Neural cell (in vitro differentiated cells): Measurements from ENCODE around the gene COPS7A. TPM values are rescaled to one million over a fixed set of nuclear protein-coding genes. Genes with fewer than 3 reads are reported as not detected.

Source experiments
- H2AFZ ChIP-seq: fragments of 200-600, 300-800 bp; sonication (generic), shearing (Covaris generic); 2 replicates; pipeline ENCODE4 v1.6.0; 2014; ENCODE audit warnings: low read depth, mild to moderate bottlenecking, antibody characterized with exemption, low read length, moderate library complexity
- H3F3A ChIP-seq: fragments of 200-600 bp; shearing (Covaris generic); 2 replicates; pipeline ENCODE4 v1.6.1; 2016; ENCODE audit warnings: mild to moderate bottlenecking, moderate library complexity, mixed read lengths, antibody characterized with exemption, low read length; ENCODE audit not compliant: insufficient read depth, poor library complexity, severe bottlenecking
- H3K27ac ChIP-seq: fragments of 200-600, 300-800 bp; sonication (generic), shearing (Covaris generic); 2 replicates; pipeline ENCODE4 v1.5.1; 2014; ENCODE audit warnings: mild to moderate bottlenecking, low read length, moderate library complexity
- H3K27me3 ChIP-seq: fragments of 300-800, 200-600 bp; sonication (generic), shearing (Covaris generic); 2 replicates; pipeline ENCODE4 v1.6.0; 2014; ENCODE audit warnings: mild to moderate bottlenecking, low read depth, low read length, moderate library complexity; ENCODE audit not compliant: insufficient read depth
- H3K36me3 ChIP-seq: fragments of 300-800, 200-600 bp; sonication (generic), shearing (Covaris generic); 2 replicates; pipeline ENCODE4 v1.5.1; 2014; ENCODE audit warnings: mild to moderate bottlenecking, antibody characterized with exemption, low read length, moderate library complexity; ENCODE audit not compliant: insufficient read depth
- H3K4me2 ChIP-seq: fragments of 300-800, 200-600 bp; sonication (generic), shearing (Covaris generic); 2 replicates; pipeline ENCODE4 v1.6.0; 2014; ENCODE audit warnings: mild to moderate bottlenecking, low read length
- H3K4me3 ChIP-seq: fragments of 300-800, 200-600 bp; sonication (generic), shearing (Covaris generic); 2 replicates; pipeline ENCODE4 v1.5.1; 2014; ENCODE audit warnings: mild to moderate bottlenecking, low read length, moderate library complexity
- H3K79me2 ChIP-seq: fragments of 200-600 bp; shearing (Covaris generic); replicated peaks from 2 replicates; pipeline ENCODE4 v1.6.0; 2014; ENCODE audit warnings: mild to moderate bottlenecking, low read length, moderate library complexity; ENCODE audit not compliant: insufficient read depth
- H3K9ac ChIP-seq: fragments of 300-800, 200-600 bp; sonication (generic), shearing (Covaris generic); 2 replicates; pipeline ENCODE4 v1.6.1; 2016; ENCODE audit warnings: mild to moderate bottlenecking, low read length, mixed read lengths
- H3K9me2 ChIP-seq: fragments of 200-600 bp; shearing (Covaris generic); 2 replicates; pipeline ENCODE4 v1.6.1; 2016; ENCODE audit warnings: mild to moderate bottlenecking, low read length, mixed read lengths; ENCODE audit not compliant: insufficient read depth
- H3K9me3 ChIP-seq: fragments of 200-600, 300-800 bp; sonication (generic), shearing (Covaris generic); 2 replicates; pipeline ENCODE4 v1.6.1; 2016; ENCODE audit warnings: mild to moderate bottlenecking, mixed run types, low read length, moderate library complexity, mixed read lengths
- H4K20me1 ChIP-seq: fragments of 200-600 bp; shearing (Covaris generic); 2 replicates; pipeline ENCODE4 v1.6.1; 2016; ENCODE audit warnings: mild to moderate bottlenecking, mixed run types; ENCODE audit not compliant: insufficient read depth
- CTCF ChIP-seq: fragments of 450-650 bp; IDR thresholded peaks from 2 replicates; pipeline ENCODE4 v1.5.1; 2014; ENCODE audit warnings: antibody characterized with exemption, mild to moderate bottlenecking, moderate library complexity; ENCODE audit not compliant: poor library complexity, severe bottlenecking
- EP300 ChIP-seq: fragments of 450-650 bp; conservative IDR thresholded peaks from 2 replicates; pipeline ENCODE4 v1.6.1; 2014; ENCODE audit warnings: antibody characterized with exemption, mild to moderate bottlenecking, moderate library complexity; ENCODE audit not compliant: poor library complexity, severe bottlenecking
- EZH2 ChIP-seq: fragments of 200-600, 300-800 bp; shearing (Covaris generic), sonication (generic); IDR thresholded peaks from 2 replicates; pipeline ENCODE4 v1.6.1; 2014; ENCODE audit warnings: antibody characterized with exemption, low read length, borderline replicate concordance, mild to moderate bottlenecking; ENCODE audit not compliant: insufficient read depth, poor library complexity, severe bottlenecking
- MXI1 ChIP-seq: fragments of 450-650 bp; conservative IDR thresholded peaks from 2 replicates; pipeline ENCODE4 v1.6.1; 2014; ENCODE audit warnings: antibody characterized with exemption, mild to moderate bottlenecking; ENCODE audit not compliant: poor library complexity, severe bottlenecking
- POLR2AphosphoS5 ChIP-seq: IDR thresholded peaks from 2 replicates; pipeline ENCODE4 v1.6.1; 2012
- RAD21 ChIP-seq: fragments of 450-650 bp; conservative IDR thresholded peaks from 2 replicates; pipeline ENCODE4 v1.6.1; 2014; ENCODE audit warnings: antibody characterized with exemption, mild to moderate bottlenecking, moderate library complexity
- SMC3 ChIP-seq: fragments of 450-650 bp; conservative IDR thresholded peaks from 2 replicates; pipeline ENCODE4 v1.6.1; 2014; ENCODE audit warnings: antibody characterized with exemption, mild to moderate bottlenecking, moderate library complexity; ENCODE audit not compliant: poor library complexity
- TAF1 ChIP-seq: IDR thresholded peaks from 2 replicates; pipeline ENCODE4 v1.6.1; 2012; ENCODE audit warnings: low read depth
- polyA plus RNA-seq: library from polyadenylated mRNA; depleted of rRNA; stranded (reverse); fragments of >200 nt; gene quantifications from 2 replicates; pipeline ENCODE4 v1.2.3, GENCODE V29; 2014
- TF ChIP-seq, protein P1 (sequence below): IDR thresholded peaks from 2 replicates; pipeline ENCODE4 v1.6.1; 2012; ENCODE audit warnings: borderline replicate concordance

Gene COPS7A
- polyA plus RNA-seq, 1 donor from 2014 or later = 45.8 TPM

GRCh38 chr12:6764011-6764828 is 40.4 kb downstream of the COPS7A start:
- H4K20me1 ChIP-seq = peaks cover 16% of the 10 kb centered on the region

DNA sequence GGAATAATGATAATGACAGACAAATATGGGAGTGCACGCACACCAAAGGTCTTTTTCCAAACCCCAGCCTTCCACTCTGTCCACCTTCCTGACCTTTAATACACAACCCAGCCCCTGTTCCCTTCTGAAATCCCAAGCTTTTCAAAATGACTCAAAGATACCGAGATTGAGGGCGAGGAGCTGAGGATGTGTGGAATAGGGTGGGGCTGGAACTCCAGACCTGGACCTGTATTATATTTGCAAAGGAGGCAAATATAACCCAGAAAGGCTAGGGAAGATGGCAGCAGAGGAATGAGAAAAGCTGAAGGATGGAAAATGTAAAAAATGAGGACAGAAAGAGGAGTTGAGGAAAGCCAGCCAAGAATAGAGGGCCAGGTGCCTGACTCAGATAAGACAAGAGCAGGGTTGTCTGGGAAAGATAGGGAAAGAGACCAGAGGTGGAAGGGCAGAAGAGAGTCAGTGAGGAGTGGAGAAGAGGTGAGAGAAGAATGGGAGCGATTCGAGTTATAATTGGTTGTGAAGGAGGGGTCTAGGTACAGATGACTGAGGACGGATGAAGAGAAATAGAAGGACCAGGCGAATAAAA is 41.3 kb downstream of the COPS7A start:
- Histone ChIP-seq H3K27ac (peak overlapping the region; percentile 100), H3K9me3 (no peaks in the 10 kb centered on the region), H3K9me2 (no peaks in the 10 kb centered on the region), H3F3A (peaks cover 10% of the 10 kb centered on the region), H4K20me1 (peaks cover 25% of the 10 kb centered on the region), H3K9ac (peak overlapping the region; percentile 99), H3K36me3 (no peaks in the 10 kb centered on the region), H3K4me2 (peak overlapping the region; percentile 68), H2AFZ (no peak overlapping the region), H3K27me3 (no peaks in the 10 kb centered on the region), H3K79me2 (peaks cover 62% of the 10 kb centered on the region), H3K4me3 (peak overlapping the region; percentile 87)
- TF ChIP-seq MXI1 = no peak
- no peak for TF ChIP-seq TAF1
- TF ChIP-seq RAD21 = no peak
- no peak for TF ChIP-seq CTCF
- no peak for TF ChIP-seq EP300
- no peak for TF ChIP-seq SMC3
- TF ChIP-seq EZH2 = no peak

More at GRCh38 chr12:6764011-6764828, 40.4 kb downstream of the COPS7A start:
- H3K36me3 ChIP-seq = no peaks in the 10 kb centered on the region
- H3K4me2 ChIP-seq = peak overlapping the region; percentile 68
- peaks cover 10% of the 10 kb centered on the region for H3F3A ChIP-seq
- peak overlapping the region; percentile 99 for H3K9ac ChIP-seq
- H3K9me3 ChIP-seq = no peaks in the 10 kb centered on the region
- H3K27me3 ChIP-seq = no peaks in the 10 kb centered on the region
- peak overlapping the region; percentile 87 for H3K4me3 ChIP-seq
- TF ChIP-seq POLR2AphosphoS5 = peak; percentile 77
- TF ChIP-seq EP300 = peak; percentile 94
- peak; percentile 80 for TF ChIP-seq TAF1
- TF ChIP-seq CTCF = peak; percentile 6
- TF ChIP-seq, protein P1, sequence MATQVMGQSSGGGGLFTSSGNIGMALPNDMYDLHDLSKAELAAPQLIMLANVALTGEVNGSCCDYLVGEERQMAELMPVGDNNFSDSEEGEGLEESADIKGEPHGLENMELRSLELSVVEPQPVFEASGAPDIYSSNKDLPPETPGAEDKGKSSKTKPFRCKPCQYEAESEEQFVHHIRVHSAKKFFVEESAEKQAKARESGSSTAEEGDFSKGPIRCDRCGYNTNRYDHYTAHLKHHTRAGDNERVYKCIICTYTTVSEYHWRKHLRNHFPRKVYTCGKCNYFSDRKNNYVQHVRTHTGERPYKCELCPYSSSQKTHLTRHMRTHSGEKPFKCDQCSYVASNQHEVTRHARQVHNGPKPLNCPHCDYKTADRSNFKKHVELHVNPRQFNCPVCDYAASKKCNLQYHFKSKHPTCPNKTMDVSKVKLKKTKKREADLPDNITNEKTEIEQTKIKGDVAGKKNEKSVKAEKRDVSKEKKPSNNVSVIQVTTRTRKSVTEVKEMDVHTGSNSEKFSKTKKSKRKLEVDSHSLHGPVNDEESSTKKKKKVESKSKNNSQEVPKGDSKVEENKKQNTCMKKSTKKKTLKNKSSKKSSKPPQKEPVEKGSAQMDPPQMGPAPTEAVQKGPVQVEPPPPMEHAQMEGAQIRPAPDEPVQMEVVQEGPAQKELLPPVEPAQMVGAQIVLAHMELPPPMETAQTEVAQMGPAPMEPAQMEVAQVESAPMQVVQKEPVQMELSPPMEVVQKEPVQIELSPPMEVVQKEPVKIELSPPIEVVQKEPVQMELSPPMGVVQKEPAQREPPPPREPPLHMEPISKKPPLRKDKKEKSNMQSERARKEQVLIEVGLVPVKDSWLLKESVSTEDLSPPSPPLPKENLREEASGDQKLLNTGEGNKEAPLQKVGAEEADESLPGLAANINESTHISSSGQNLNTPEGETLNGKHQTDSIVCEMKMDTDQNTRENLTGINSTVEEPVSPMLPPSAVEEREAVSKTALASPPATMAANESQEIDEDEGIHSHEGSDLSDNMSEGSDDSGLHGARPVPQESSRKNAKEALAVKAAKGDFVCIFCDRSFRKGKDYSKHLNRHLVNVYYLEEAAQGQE = peak; percentile 99
- TF ChIP-seq EZH2 = no peak
- no peak for TF ChIP-seq SMC3
- TF ChIP-seq RAD21 = no peak
- TF ChIP-seq MXI1 = peak; percentile 50
- H3K27ac ChIP-seq = peak overlapping the region; percentile 100
- H3K9me2 ChIP-seq = no peaks in the 10 kb centered on the region
- H2AFZ ChIP-seq = no peak overlapping the region
- peaks cover 53% of the 10 kb centered on the region for H3K79me2 ChIP-seq
